CD4-positive, alpha-beta T cell treated with Interleukin-17A for 4 hours (primary cell): ENCODE measurements around the gene TPRG1L.

Experiments used
- DNase-seq: peaks from one replicate; pipeline ENCODE4 v3.0.0-alpha.2; 2020; ENCODE audit warnings: mixed read lengths

TPRG1L gene

GRCh38 chr1:3668585-3669300 is 43.9 kb downstream of the TPRG1L start:
- no peak for DNase-seq

- DNase-seq, result no peak
Measured at GRCh38 chr1:3669421-3669821, 44.6 kb downstream of the TPRG1L start.

GRCh38 chr1:3669971-3670431 is 45.2 kb downstream of the TPRG1L start:
- DNase-seq, result no peak

GRCh38 chr1:3670823-3671265 is 46.0 kb downstream of the TPRG1L start:
- no peak for DNase-seq

- no peak for DNase-seq
Measured at GRCh38 chr1:3671371-3672180, 46.8 kb downstream of the TPRG1L start.

GRCh38 chr1:3672231-3672970 is 47.6 kb downstream of the TPRG1L start:
- DNase-seq, result no peak

DNA sequence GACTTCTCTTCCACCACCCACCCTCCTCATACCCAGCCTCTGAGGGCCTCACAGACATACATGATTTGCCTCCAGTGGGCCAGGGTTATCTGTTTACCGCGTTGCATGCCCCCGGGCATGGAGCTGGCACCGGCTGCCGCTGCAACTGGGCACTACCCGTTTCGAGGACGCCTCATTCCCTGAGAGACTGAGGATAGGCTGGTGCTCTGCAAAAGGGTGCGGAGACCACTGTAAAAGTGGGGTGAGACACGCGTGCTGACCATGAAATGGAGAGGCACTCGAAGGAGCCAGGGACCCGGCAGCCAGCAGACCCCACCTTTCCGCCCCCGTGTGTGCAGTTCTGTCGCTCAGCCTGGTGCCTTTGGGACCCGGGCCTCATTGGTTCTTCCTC is 48.2 kb downstream of the TPRG1L start:
- DNase-seq, result no peak

DNA sequence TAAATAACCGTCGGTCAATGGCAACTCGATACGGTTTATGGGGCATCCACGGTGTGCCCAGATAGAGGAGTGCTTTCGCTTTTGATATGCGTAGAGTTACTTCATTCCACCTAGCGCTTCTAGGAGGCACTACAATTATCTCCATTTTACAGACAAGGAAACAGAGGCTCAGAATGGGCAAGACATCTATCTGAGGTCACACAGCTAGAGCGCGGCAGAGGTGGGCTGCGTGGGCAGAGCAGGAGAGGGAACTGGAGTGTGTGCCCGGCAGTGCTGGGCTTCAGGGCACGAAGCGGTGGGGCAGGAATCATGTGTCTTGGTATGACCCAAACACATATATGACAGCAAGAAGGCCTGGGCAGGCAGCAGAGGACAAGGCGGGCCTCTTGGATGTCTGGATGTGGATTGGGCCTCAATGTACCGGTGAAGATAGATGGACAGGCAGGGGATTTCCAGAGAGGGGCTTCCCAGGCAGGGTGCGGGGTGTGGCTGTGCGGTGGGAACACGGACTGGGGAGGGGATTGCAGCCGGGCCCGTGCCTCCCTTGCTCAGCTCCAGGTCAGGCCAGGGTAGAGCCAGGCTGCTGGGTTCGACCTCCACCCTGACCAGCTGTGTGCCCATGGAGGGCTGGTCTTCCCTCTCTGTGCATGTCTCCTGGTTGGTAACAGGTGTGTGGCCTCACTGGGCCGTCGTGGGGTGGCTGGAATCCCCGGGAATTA is 48.7 kb downstream of the TPRG1L start:
- no peak for DNase-seq

DNA sequence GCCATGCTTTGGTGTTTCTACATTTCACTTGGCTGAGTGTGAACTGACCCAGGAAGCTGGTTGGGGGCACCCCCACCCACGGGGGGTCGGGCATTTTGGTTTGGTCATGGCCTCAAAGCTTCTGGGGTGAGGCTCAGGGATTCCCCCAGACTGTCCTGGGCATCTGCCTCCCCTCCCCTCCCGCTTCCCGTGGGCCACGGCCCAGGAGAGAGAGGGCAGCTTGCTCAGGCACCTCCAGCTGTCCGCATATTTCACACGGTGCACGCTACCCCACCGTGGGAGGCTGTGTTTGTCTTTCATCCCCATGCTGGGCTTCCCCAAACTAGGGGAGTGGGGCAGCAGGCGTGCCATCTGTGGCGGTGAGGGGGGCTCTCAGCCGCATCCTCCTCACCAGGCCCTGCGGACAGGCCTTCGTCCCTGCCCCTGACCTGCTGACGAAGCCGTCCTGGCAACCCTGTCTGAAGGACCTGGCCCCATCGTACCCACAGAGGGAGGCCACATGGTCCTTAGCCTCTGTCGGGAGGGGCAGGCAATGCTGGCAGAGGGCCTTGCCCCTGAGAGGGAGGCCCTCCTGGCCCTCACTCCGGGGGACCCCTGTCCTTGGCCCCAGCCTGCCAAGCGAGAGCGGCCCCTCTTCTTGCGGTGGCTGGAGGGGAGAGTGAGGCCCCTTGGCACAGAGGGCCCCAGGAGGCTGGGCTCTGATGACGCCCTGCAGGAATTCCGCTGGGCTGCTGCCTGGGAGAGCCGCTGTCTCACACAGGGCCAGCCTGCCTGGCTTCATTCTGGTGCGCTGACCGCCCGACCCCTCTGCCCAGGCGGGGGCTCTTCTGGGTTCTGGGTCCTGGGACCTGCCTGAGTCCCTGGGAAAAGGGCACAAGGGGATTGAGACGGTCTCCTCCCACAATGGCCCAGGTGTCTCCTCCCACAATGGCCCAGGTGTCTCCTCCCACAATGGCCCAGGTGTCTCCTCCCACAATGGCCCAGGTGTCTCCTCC is 49.6 kb downstream of the TPRG1L start:
- no peak for DNase-seq

DNA sequence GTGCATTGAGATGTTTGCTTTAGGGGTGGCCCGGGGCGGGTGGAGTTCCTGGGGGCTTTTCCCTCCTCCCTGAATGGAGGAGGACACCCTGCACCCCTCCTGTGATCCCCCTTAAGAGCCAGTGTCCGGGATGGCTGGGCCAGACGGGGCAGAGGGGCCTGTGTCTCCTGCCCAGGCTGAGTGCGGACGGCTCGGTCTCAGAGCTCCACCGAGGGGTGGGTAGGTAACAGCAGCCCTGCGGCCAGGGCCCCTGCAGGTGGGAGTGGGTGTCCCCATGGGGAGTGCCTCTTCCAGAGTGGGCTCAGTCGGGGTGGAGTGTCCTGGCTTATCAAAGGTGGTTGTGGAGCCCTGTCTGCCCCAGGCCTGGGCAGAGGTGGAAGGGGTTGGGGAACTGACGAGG is 50.6 kb downstream of the TPRG1L start:
- no peak for DNase-seq

DNA sequence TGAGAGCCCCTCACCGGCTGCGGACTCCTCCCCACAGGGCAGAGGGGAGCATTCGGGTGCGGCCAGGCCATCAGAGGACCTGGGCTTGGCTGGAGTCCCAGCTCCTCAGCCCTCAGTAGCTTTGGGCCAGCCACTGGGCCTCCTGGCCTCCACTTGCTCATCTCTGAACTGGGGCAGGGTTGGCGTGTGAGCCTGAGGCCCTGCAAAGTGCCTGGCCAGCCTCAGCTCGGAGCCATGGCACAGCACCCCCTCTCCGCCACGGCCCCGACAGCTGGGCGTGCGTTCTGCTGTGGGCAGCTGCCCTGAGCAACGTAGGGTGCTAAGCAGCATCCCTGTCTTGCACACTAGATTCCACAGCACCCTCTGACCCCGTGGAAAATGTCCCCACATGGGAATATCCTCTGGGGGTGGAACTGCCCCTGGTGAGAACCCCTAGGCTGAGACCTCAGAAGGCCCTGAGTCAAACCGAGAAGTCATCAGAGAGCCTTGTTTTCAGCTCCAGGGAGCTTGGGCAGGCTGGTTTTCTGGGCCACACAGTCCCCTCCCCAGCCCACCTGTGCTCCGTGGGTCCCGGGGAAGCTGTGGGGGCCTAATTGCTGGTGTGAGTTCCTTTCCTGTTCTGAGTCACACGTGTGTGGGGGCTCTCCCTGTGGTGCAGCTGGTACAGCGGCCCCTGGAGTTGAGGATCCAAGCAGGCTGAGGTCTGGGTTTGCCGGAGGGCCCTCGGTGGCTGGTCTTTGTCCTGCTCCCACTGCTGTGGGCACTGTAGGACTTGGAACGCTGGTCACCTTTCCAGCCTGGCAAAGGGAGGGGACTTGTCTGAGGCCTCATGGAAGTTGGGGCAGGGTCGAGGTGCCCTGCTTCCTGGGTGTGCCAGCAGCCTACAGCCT is 52.0 kb downstream of the TPRG1L start:
- DNase-seq, result no peak

- no peak for DNase-seq
Measured at GRCh38 chr1:3677484-3677883, 52.7 kb downstream of the TPRG1L start.

DNA sequence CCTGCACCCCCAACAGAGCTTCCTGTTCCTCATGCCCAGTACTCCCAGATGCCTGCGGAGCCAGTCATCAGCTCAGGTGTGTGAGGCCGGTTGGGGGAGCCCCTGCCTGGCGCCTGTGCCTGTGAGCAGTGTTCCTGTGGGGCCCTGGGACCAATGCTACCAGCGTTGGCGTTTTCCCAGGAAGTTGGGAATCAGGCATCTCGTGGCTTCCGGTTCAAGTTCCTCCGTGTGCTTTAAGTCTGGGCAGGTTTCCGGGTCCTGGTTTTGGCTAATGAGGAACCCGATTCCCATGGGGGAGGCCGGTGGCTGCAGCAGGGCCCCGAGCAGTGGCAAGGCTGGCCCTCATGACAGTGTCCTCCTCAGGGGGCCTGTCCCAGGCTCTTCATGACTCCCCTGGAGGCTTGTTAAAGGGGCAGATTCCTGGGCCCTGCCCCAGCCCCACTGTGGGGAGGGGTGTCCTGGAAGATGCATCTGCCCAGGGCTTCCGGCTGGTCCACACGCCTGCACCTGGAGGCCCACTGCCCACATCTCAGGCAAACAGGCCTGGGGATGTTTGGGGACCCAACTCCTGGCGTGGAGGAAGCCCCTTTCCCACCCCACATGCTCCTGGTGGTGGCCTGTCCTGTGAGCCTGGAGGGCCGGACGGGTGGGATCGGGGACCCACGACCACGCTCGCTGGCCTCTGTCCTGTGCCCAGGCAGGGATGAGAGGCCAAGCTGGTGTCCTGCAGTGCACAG is 53.7 kb downstream of the TPRG1L start:
- DNase-seq, result no peak

- DNase-seq, result no peak
Measured at GRCh38 chr1:3679098-3679555, 54.3 kb downstream of the TPRG1L start.
